NCI-H82 treated with DMSO at 0.1 percent for 48 hours (cell line): ENCODE measurements around the gene KRT16.
"Not testable (repeated sequence)": the region's sequence is repeated elsewhere in the genome, so short reads cannot be mapped to it uniquely, and the experiment has no call there.

Experiments used
- DNase-seq: peaks from one replicate; lab custom pipeline; 2025; ENCODE audit not compliant: unreplicated experiment; lab: John Stamatoyannopoulos, UW

Gene KRT16

GRCh38 chr17:41585301-41586056, 27.1 kb downstream of the KRT16 start:
- no peak for DNase-seq

DNA sequence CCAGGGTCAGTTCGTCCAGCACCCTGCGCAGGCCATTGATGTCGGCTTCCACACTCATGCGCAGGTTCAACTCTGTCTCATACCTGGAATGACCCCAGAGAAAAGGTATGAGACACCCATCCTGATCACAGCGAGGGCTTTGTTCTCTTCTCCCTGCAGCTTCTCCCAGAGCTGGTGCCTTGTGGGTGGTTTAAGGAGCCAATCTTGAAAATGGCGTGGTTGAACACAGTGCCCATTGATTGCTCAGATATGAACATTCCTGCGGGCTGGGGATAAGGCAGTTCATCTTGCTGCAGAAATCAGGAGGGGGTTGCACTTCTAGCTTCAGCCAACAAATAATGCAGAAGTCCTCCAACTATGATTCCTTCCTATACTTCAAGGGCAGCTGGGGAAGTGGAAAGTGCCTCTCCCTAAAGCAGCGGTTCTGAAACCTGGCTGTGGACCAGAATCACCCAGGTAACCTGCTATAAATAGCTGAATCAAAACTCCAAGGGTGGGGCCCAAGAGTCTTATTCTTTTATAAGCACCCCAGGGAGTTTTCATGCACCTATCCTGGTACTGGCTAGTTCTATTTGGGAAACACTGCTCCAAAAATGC, 28.1 kb downstream of the KRT16 start:
- DNase-seq: not testable (repeated sequence)

DNA sequence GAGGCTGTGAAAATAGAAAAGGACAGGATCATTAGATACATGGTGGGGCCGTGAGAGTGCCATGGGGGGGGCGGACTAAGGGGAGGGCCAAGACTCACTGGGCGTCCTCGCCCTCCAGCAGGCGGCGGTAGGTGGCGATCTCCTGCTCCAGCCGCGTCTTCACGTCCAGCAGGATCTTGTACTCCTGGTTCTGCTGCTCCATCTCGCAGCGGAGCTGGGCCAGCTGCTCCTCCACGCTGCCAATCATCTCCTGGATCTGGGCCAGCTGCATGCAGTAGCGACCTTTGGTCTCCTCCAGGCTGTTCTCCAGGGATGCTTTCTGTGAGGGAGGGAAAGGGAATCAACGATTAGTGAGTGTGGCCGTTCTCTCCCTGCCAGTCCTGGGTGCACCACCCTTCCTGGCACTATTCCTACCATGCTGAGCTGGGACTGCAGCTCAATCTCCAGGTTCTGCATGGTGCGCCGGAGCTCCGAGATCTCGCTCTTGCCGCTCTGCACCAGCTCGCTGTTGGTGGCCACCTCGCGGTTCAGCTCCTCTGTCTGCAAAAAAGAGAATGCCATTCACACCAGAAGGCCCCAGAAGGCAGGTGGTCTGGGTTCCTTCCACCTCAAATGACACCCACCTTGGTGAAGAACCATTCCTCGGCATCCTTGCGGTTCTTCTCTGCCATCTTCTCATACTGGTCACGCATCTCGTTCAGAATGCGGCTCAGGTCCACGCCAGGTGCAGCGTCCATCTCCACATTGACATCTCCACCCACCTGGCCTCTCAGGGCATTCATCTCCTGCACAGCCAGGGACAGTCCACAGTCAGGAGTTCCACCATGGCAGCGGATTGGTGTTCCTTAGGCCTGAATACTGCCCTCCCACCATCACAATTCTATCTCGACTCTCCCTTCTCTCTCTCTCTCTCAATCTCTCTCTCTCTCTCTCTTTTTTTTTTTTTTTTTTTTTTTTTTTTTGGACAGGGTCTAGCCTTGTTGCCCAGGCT, 29.1 kb downstream of the KRT16 start:
- DNase-seq: no peak

DNA sequence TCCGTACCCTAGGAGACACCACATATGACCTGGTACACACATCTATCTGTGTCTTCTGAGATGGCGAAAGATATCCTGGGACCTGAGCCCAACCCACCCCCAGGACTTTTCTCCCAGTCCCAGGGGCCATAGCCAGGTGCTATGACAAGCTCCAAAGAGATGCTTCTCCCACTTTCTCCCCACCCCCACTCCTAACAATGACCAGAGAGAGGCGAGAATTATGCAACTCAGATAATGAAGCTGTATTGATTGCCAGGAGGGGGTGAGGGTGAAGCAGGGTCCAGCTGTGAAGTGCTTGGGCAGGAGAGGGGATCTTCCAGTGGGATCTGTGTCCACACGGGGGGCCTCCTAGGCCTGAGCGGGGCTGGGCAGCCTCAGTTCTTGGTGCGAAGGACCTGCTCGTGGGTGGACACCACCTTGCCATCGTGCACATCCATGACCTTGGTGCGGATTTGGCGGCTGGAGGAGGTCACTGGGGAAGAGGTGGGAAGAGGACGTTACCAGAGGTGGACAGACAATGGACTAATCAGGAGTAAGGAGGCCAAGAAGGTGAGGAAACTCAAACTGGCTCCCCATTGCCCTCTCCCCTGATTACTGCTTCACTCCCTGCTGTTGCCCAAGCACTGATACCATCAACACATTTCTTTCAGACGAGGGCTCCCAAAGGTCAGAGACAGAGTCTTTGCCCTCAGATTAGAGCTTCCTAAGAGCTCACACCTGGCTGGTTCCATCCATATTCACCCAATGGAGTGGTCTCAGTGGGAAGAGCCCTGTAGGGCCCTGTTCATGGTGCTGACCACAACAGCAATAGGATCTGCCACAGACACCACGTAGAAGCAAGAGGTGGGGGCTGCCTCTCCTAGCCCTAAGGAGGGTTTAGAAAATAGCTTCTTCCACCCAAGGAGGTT, 30.3 kb downstream of the KRT16 start:
- not testable (repeated sequence) for DNase-seq

DNA sequence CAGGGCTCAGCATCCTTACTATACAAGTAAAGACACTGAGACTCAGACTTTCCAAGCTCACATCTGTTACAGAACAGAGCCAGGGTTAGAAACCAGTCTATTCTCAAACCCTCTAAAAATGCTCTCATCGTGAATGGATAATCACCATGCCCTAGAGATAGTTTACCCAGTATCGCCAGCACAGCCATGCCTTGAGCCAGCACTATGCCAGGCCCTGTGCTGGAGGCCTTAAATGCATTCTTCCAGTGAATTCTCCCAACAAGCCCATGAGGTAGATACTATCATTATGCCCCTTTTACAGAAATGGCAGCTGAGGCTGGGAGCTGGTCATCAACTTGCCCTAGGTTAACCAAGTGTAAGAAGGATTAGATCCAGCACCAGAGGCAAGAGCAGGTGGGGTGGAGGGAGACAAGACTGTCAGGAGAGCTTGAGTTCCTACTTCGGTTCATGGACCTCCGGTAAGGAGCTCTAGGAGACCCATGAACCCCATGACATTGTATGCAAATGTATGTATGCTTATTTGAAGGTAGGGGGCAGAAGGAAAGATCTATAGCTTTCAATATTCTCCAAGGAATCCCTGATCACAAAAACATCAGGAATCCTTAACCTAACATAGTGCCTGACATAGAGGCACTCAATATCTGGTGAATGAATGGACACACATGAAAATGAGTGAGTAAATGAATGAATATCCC, 31.1 kb downstream of the KRT16 start:
- no peak for DNase-seq

- DNase-seq: no peak
Observed at GRCh38 chr17:41580687-41581365, 31.7 kb downstream of the KRT16 start.

GRCh38 chr17:41580244-41580575, 32.4 kb downstream of the KRT16 start:
- no peak for DNase-seq

GRCh38 chr17:41579484-41580243, 32.9 kb downstream of the KRT16 start:
- DNase-seq: peak; percentile 53

DNA sequence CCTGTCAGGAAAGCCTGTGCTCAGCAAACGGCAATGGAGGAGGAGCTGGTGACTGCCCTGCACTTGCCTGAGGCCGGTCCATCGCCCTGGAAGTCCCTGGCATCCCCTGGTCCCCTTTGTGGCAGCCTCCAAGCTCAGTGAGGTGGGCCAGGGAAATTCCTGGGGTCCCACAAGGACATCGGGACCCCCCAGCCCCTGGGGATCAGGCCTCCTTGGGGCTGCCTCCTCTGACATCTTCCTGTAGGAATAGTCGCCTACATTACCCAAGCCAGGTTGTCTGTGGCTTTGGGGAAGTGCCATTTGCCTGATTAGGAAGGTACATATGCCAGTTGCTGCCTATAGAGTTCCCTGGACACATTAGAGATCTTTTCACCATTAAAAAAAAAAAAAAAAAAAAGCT, 33.6 kb downstream of the KRT16 start:
- DNase-seq: no peak

DNA sequence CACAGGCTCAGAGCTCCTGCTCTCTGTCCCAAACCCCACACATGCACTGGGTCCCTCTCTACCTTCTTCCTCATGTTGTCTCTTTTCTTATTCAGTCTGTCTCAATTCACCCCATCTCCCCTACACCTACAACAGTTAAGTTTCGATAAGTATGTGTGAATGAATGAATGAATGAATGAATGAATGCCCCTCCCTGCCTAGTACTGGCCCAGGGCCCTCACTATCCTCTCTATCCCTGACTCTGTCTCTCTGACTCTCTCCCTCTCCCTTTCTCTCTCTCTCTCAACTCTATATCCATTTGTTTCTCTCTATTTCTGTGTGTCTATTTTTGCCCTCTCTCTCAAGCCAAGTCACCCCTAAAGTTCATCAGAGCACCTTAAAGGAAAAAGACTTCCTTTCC, 34.0 kb downstream of the KRT16 start:
- no peak for DNase-seq

DNA sequence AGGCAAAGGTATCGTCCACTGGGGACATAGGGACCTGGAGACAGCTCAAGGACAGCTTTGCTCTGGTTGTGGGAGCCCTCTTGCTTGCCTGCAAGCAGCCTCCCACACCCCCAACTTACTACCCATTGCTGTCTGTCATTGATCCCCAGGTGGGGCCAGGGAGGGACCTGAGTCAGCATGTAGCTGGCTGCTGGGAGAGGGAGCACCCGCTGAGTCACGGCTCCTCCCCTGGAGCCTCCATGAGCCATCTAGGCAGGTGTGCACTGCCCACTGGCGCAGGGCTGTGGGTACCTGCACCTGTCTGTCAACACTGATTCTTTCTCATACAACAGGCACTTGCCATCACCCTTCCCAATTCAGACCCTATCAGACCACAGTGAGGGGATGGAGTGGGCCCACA, 35.8 kb downstream of the KRT16 start:
- not testable (repeated sequence) for DNase-seq

GRCh38 chr17:41575336-41575735, 37.2 kb downstream of the KRT16 start:
- DNase-seq: no peak

DNA sequence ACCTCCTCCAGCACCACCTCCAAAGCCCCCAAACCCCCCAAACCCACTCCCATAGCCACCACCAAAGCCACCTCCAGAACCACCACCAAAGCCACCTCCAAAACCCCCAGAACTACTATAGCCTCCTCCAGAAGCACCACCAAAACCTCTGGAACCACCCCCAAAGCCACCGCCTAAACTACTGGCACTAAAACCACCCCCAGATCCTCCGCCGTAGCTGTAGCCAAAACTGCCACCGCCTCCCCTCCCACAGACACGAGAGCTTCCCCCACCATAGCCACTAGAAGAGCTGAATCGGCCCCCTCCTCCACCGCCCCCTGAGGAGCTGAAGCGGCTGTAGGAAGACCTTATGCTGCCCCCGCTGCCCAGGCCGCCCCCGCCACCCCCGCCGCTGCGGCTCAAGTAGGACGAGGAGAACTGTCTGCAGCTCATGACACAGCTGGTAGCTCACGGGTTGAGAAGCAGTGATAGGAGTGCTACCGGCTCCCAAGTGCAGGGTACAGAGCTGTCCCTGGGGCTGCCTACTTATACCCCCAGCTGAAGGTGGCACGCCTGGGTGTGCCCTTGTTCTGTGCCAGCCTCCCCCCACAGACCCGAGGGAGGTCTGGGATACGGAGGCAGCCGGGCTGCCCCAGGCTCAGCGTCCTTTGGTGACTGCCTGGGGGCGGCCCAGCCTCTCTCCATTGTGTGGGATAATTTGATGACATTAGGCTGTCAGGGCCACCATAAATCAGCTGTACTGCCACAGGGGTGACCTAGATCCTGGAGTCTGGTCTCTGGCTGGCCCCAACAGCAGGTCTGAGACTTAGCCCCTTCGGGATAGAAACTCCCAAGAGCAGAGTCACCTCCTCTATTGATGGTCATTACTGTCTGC, 40.8 kb downstream of the KRT16 start, which contains the start of gene KRT9:
Gene KRT9 (minus strand): TSS at position 499 of the 874 bp plus-strand sequence. CDS start 67 bp downstream, at position 432.
- DNase-seq: no peak

- DNase-seq: no peak
Observed at GRCh38 chr17:41567317-41567716, 45.2 kb downstream of the KRT16 start.

GRCh38 chr17:41565338-41565737, 47.2 kb downstream of the KRT16 start:
- DNase-seq: no peak

GRCh38 chr17:41563607-41564170, 48.9 kb downstream of the KRT16 start:
- DNase-seq: peak; percentile 41

- DNase-seq: no peak
Observed at GRCh38 chr17:41561554-41561953, 51.0 kb downstream of the KRT16 start.
